Adrenal gland (tissue), 12 donors: ENCODE results near the gene CTDSPL. TPM values are rescaled to one million over a fixed set of nuclear protein-coding genes. Genes with fewer than 3 reads are reported as not detected.

Experiments used
- DNase-seq, 7 donors: peaks; one replicate each; pipeline ENCODE4 v3.0.0-alpha.2; 2019 to 2020
- H3K27ac ChIP-seq, 5 donors: fragments of 200-600 bp; sonication (generic) in 4 of 5; 1 replicate in 3 of 5; 2 replicates in 2 of 5; pipeline versions ENCODE4 v1.5.1 to v1.8.0; 2016 to 2020; ENCODE audit warnings: mild to moderate bottlenecking in 1 of 5
- H3K27me3 ChIP-seq: fragments of 200-600 bp; 2 replicates; pipeline ENCODE4 v1.8.0; 2021
- H3K36me3 ChIP-seq, 2 donors: fragments of 200-600 bp; replicated peaks in 1 of 2; 1 replicate in 1 of 2; 2 replicates in 1 of 2; pipeline versions ENCODE4 v1.5.1 to v1.8.0; 2018 to 2022
- H3K4me1 ChIP-seq, 2 donors: fragments of 200-600 bp; replicated peaks in 1 of 2; 1 replicate in 1 of 2; 2 replicates in 1 of 2; pipeline versions ENCODE4 v1.5.1 to v1.8.0; 2018 to 2021
- H3K4me3 ChIP-seq, 4 donors: fragments of 200-600 bp; sonication (generic) in 3 of 4; one replicate each; pipeline ENCODE4 v1.5.1; 2016 to 2018
- H3K9me3 ChIP-seq, 3 donors: fragments of 200-600 bp; sonication (generic) in 1 of 3; replicated peaks in 1 of 3; 1 replicate in 2 of 3; 2 replicates in 1 of 3; pipeline versions ENCODE4 v1.5.1 to v1.8.0; 2016 to 2021
- CTCF ChIP-seq, 6 experiments: fragments of 450-650 bp in 4 of 6; fragments of 200-600 bp in 2 of 6; sonication (generic) in 1 of 6; IDR thresholded peaks; 1 replicate in 5 of 6; 2 replicates in 1 of 6; pipeline versions ENCODE4 v1.5.1 to v1.8.0; 2016 to 2021; ENCODE audit warnings: antibody characterized with exemption in 6 of 6, mild to moderate bottlenecking in 2 of 6, moderate library complexity in 1 of 6
- POLR2A ChIP-seq, 2 donors: fragments of 450-650 bp; IDR thresholded peaks; one replicate each; pipeline ENCODE4 v1.6.1; 2017; ENCODE audit warnings: antibody characterized with exemption in 2 of 2, mild to moderate bottlenecking in 2 of 2, moderate library complexity in 1 of 2
- WGBS, 4 donors: extraction: QIAGEN DNeasy Blood & Tissue Kit in 2 of 4; methylation state at CpG; one replicate each; pipeline versions ENCODE4 v1.1.5 to v1.1.7; 2013 to 2017; 5-methylcytosine and 5-hydroxymethylcytosine counted together
- intact Hi-C, 2 donors: fragments of 100-400 bp; cut with DNase I; formaldehyde crosslinking; loops; one replicate each; pipeline versions ENCODE4 v1.14.1 to v1.15.0; 2022 to 2023
- polyA plus RNA-seq, 3 donors: library from polyadenylated mRNA; stranded (reverse); fragments of 200-250 nt in 2 of 3; fragments of 350-450 nt in 1 of 3; fragmentation: Illumina TruSeq in 1 of 3; extraction: RNeasy Lipid Tissue Mini Kit (QIAGEN cat#74804) in 1 of 3; gene quantifications; one replicate each; pipeline ENCODE4 v1.2.3, GENCODE V29; 2013 to 2014
- total RNA-seq, 9 donors: library from RNA; depleted of rRNA in 4 of 9; stranded (reverse); fragments of >200 nt in 4 of 9; fragments of 120-200 nt in 1 of 9; fragmentation: NEBNext Ultra II Directional in 1 of 9; extraction: Animal tissue kit (Norgen Biotek cat#: 25700) in 1 of 9; gene quantifications; one replicate each; pipeline versions ENCODE4 v1.1.0 to v1.2.4, GENCODE V29; 2013 to 2023
- donor health status: healthy with polysubstance abuse.
- donor health status: Bipolar disorder and iron deficiency.
- donor health status: DM: yes; HTN: yes; CAD: no.
- donor health status: DM: no; HTN: no; CAD: no.
- donor health status: DM: no; HTN: no; CAD: no.
- donor health status: DM: yes; HTN: yes; CAD: no.

The CTDSPL gene
- total and polyA plus RNA-seq, 12 donors: 6.4 to 27.7 (median 16.0) TPM

GRCh38 chr3:38016410-38016809, 154.7 kb downstream of the CTDSPL start:
- Histone ChIP-seq H3K4me3 (no peak overlapping the region), H3K27me3 (no peaks in the 10 kb centered on the region), H3K9me3 (no peaks in the 10 kb centered on the region), H3K27ac (no peak overlapping the region), H3K4me1 (no peaks in the 10 kb centered on the region), H3K36me3 (peaks cover 0 to 39% of the 10 kb centered on the region in 2 donors)
- no peak for TF ChIP-seq POLR2A (IDR thresholded peaks at IDR 0.05)
- TF ChIP-seq CTCF (IDR thresholded peaks at IDR 0.05): no peak
- no peak for DNase-seq
- WGBS, 4 donors: 93 to 96% (median 94%) methylated on average over 11 to 13 of the region's 13 CpGs
- intact Hi-C loops: no loop called here

- H3K4me1 ChIP-seq: no peaks in the 10 kb centered on the region
- H3K36me3 ChIP-seq: peaks cover 0 to 39% of the 10 kb centered on the region in 2 donors
- H3K27ac ChIP-seq: no peak overlapping the region
- H3K9me3 ChIP-seq: no peaks in the 10 kb centered on the region
- TF ChIP-seq CTCF (IDR thresholded peaks at IDR 0.05) (no peak), POLR2A (IDR thresholded peaks at IDR 0.05) (no peak)
- H3K27me3 ChIP-seq: no peaks in the 10 kb centered on the region
- H3K4me3 ChIP-seq: no peak overlapping the region
- intact Hi-C loops: no loop called here
- WGBS, 4 donors: 76 to 97% (median 84%) methylated on average over 3 to 6 of the region's 6 CpGs
- DNase-seq: no peak
Measured at GRCh38 chr3:38016847-38017444, 155.3 kb downstream of the CTDSPL start.

GRCh38 chr3:38017445-38018295, 156.0 kb downstream of the CTDSPL start:
- Histone ChIP-seq H3K27me3 (no peaks in the 10 kb centered on the region), H3K36me3 (peaks cover 0 to 39% of the 10 kb centered on the region in 2 donors), H3K4me3 (no peak overlapping the region), H3K27ac (no peak overlapping the region), H3K4me1 (peaks cover 0 to under 1% of the 10 kb centered on the region in 2 donors), H3K9me3 (no peaks in the 10 kb centered on the region)
- intact Hi-C loops: no loop called here
- 89 to 95% (median 90%) methylated on average over 8 to 9 of the region's 9 CpGs for WGBS, 4 donors
- TF ChIP-seq CTCF (IDR thresholded peaks at IDR 0.05): no peak
- no peak for TF ChIP-seq POLR2A (IDR thresholded peaks at IDR 0.05)
- DNase-seq: no peak
